Ishikawa (cell line): Measurements from ENCODE around the gene BOD1L2.

Source experiments
- CEBPB ChIP-seq: IDR thresholded peaks from 2 replicates; pipeline ENCODE4 v1.6.1; 2012
- CREB1 ChIP-seq: IDR thresholded peaks from 2 replicates; pipeline ENCODE4 v1.6.1; 2012; ENCODE audit warnings: low read depth
- EGR1 ChIP-seq: IDR thresholded peaks from 2 replicates; pipeline ENCODE4 v1.6.1; 2012
- EP300 ChIP-seq: IDR thresholded peaks from 2 replicates; pipeline ENCODE4 v1.6.1; 2012; ENCODE audit warnings: borderline replicate concordance
- FOXM1 ChIP-seq: IDR thresholded peaks from 2 replicates; pipeline ENCODE4 v1.6.1; 2012; ENCODE audit warnings: low read depth, borderline replicate concordance
- NFIC ChIP-seq: IDR thresholded peaks from 2 replicates; pipeline ENCODE4 v1.6.1; 2012
- RAD21 ChIP-seq: IDR thresholded peaks from 2 replicates; pipeline ENCODE4 v1.6.1; 2012; ENCODE audit warnings: low read depth
- TAF1 ChIP-seq: IDR thresholded peaks from 2 replicates; pipeline ENCODE4 v1.6.1; 2012; ENCODE audit warnings: low read depth, mild to moderate bottlenecking
- TCF12 ChIP-seq: IDR thresholded peaks from 2 replicates; pipeline ENCODE4 v1.6.1; 2012; ENCODE audit warnings: low read depth
- TEAD4 ChIP-seq: IDR thresholded peaks from 2 replicates; pipeline ENCODE4 v1.6.1; 2012
- YY1 ChIP-seq: IDR thresholded peaks from 2 replicates; pipeline ENCODE4 v1.6.1; 2012; ENCODE audit warnings: low read depth
- ZBTB7A ChIP-seq: IDR thresholded peaks from 2 replicates; pipeline ENCODE4 v1.6.1; 2012; ENCODE audit warnings: low read depth
- TF ChIP-seq, protein P1 (sequence below): IDR thresholded peaks from 2 replicates; pipeline ENCODE4 v1.6.1; 2012
- TF ChIP-seq, protein P2 (sequence below): IDR thresholded peaks from 2 replicates; pipeline ENCODE4 v1.6.1; 2012
- TF ChIP-seq, protein P3 (sequence below): IDR thresholded peaks from 2 replicates; pipeline ENCODE4 v1.6.1; 2012; ENCODE audit warnings: low read depth, mild to moderate bottlenecking

The BOD1L2 gene

DNA sequence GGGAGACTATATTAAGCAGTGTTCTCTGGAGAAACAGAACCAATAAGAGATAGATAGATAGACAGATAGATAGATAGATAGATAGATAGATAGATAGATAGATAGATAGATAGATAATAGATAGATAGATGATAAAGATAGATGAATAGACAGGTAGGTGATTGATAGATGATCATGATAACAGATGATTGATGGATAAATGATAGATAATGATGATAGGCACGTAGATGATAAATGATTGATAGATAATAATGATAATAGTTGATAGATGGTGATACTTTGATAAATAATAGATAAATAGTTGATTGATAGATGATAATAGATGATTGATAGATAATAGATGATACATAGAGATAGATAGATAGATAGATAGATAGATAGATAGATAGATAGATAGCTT is 48.5 kb downstream of the BOD1L2 start:
- TF ChIP-seq TAF1 = no peak
- no peak for TF ChIP-seq TCF12
- TF ChIP-seq, protein P1, sequence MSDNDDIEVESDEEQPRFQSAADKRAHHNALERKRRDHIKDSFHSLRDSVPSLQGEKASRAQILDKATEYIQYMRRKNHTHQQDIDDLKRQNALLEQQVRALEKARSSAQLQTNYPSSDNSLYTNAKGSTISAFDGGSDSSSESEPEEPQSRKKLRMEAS = no peak
- TF ChIP-seq, protein P2, sequence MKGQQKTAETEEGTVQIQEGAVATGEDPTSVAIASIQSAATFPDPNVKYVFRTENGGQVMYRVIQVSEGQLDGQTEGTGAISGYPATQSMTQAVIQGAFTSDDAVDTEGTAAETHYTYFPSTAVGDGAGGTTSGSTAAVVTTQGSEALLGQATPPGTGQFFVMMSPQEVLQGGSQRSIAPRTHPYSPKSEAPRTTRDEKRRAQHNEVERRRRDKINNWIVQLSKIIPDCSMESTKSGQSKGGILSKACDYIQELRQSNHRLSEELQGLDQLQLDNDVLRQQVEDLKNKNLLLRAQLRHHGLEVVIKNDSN = no peak
- TF ChIP-seq FOXM1 = no peak
- no peak for TF ChIP-seq RAD21
- TF ChIP-seq EP300 = no peak
- TF ChIP-seq TEAD4 = no peak
- TF ChIP-seq, protein P3, sequence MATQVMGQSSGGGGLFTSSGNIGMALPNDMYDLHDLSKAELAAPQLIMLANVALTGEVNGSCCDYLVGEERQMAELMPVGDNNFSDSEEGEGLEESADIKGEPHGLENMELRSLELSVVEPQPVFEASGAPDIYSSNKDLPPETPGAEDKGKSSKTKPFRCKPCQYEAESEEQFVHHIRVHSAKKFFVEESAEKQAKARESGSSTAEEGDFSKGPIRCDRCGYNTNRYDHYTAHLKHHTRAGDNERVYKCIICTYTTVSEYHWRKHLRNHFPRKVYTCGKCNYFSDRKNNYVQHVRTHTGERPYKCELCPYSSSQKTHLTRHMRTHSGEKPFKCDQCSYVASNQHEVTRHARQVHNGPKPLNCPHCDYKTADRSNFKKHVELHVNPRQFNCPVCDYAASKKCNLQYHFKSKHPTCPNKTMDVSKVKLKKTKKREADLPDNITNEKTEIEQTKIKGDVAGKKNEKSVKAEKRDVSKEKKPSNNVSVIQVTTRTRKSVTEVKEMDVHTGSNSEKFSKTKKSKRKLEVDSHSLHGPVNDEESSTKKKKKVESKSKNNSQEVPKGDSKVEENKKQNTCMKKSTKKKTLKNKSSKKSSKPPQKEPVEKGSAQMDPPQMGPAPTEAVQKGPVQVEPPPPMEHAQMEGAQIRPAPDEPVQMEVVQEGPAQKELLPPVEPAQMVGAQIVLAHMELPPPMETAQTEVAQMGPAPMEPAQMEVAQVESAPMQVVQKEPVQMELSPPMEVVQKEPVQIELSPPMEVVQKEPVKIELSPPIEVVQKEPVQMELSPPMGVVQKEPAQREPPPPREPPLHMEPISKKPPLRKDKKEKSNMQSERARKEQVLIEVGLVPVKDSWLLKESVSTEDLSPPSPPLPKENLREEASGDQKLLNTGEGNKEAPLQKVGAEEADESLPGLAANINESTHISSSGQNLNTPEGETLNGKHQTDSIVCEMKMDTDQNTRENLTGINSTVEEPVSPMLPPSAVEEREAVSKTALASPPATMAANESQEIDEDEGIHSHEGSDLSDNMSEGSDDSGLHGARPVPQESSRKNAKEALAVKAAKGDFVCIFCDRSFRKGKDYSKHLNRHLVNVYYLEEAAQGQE = no peak
- no peak for TF ChIP-seq ZBTB7A
- no peak for TF ChIP-seq CREB1
- no peak for TF ChIP-seq YY1
- TF ChIP-seq NFIC = no peak
- TF ChIP-seq EGR1 = no peak
- no peak for TF ChIP-seq CEBPB

DNA sequence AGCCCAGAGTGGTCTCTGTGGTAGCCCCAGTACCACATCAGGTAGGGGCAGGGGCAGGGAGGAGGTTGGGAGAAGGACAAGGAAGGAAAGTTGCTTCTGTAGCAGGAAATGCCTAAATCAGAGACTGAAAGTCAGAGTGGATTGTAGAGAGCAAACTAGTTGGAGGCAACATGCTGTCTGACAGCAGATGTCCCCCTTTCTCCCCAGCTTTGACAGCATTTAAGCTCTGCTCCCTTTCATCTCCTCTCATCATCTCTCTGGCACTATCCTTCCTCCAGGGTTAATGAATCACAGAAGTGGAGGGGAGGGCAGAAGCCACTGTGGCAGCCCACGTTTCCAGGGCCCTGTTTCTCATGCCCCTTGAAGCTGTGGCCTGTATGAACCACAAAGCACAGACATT is 50.4 kb downstream of the BOD1L2 start:
- TF ChIP-seq, protein P2 = no peak

DNA sequence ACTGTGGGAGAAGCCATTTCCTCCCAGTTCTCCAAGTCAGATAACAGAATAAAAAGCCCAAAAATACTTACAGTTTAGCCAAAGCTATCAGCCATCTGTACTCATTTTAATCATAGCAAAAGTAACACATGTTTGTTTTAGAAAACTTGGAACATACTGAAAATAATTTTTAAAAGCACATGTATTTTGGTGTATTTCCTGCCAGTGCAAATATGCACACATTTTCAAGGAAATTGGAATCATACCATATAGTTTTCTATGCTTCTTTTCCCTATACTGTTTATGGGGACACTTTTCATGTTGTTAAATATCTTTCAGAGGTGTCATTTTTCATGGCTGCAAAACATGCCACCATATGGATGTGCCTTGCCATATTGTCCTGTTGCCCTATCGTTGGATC is 51.2 kb downstream of the BOD1L2 start:
- TF ChIP-seq CEBPB = no peak
- TF ChIP-seq, protein P2 = no peak
- TF ChIP-seq, protein P3 = no peak
- TF ChIP-seq TAF1 = no peak
- TF ChIP-seq YY1 = no peak
- no peak for TF ChIP-seq EP300
- no peak for TF ChIP-seq TEAD4
- no peak for TF ChIP-seq FOXM1
- TF ChIP-seq TCF12 = no peak
